Measurements from ENCODE around the gene OGN.

DNA sequence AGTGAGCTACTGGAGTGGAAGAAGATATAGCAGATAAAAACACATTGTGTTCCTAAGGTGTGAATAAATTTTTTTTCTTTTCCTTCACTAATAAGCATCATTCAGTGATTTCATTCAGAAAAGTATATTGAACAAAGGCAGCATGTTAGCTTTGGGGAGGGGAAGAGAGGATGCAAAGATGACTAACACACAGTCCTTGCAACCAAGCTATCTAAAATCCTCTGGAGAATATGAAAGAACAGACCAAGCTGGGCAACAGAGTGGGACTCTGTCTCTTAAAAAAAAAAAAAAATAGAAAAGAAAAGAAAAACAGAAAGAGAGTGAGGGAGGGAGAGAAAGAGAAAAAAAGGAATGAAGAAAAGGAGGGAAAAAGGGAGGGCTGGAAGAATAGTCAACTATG lies 42.2 kb upstream of the OGN start:
- TF ChIP-seq, protein P1, sequence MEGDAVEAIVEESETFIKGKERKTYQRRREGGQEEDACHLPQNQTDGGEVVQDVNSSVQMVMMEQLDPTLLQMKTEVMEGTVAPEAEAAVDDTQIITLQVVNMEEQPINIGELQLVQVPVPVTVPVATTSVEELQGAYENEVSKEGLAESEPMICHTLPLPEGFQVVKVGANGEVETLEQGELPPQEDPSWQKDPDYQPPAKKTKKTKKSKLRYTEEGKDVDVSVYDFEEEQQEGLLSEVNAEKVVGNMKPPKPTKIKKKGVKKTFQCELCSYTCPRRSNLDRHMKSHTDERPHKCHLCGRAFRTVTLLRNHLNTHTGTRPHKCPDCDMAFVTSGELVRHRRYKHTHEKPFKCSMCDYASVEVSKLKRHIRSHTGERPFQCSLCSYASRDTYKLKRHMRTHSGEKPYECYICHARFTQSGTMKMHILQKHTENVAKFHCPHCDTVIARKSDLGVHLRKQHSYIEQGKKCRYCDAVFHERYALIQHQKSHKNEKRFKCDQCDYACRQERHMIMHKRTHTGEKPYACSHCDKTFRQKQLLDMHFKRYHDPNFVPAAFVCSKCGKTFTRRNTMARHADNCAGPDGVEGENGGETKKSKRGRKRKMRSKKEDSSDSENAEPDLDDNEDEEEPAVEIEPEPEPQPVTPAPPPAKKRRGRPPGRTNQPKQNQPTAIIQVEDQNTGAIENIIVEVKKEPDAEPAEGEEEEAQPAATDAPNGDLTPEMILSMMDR (IDR thresholded peaks at IDR 0.05; ENCODE audit: low read depth, low read length): no peak
- no peak for TF ChIP-seq EZH2phosphoT487 (IDR thresholded peaks at IDR 0.05; ENCODE audit: low read depth)
